ENCODE results near the gene MED28.
A peak's percentile ranks its signal among the peaks of the same experiment; 100 is the strongest.
"Not testable (repeated sequence)": the region's sequence is repeated elsewhere in the genome, so short reads cannot be mapped to it uniquely, and the experiment has no call there.

MED28 gene

GRCh38 chr4:17654701-17655100 is 40.3 kb downstream of the MED28 start:
- intact Hi-C loops (cut with DNase I): no loop called here
- no peak for DNase-seq

- intact Hi-C loops (cut with DNase I): no loop called here
- DNase-seq: no peak
These were observed 42.6 kb downstream of the MED28 start for GRCh38 chr4:17657090-17657489.

- no peak for DNase-seq
- intact Hi-C loops (cut with DNase I): no loop called here
These were observed 43.4 kb downstream of the MED28 start for GRCh38 chr4:17657849-17658248.

- intact Hi-C loops (cut with DNase I); DNase-seq: not testable (repeated sequence)
These were observed 44.8 kb downstream of the MED28 start for GRCh38 chr4:17659196-17659595.

GRCh38 chr4:17662694-17663093 is 48.3 kb downstream of the MED28 start:
- intact Hi-C loops (cut with DNase I): no loop called here
- no peak for DNase-seq

- DNase-seq: no peak
- intact Hi-C loops (cut with DNase I): no loop called here
These were observed 50.3 kb downstream of the MED28 start for GRCh38 chr4:17664755-17665154.

GRCh38 chr4:17665346-17665745 is 50.9 kb downstream of the MED28 start:
- no peak for DNase-seq
- intact Hi-C loops (cut with DNase I): no loop called here

- intact Hi-C loops (cut with DNase I): no loop called here
- DNase-seq: no peak
These were observed 51.4 kb downstream of the MED28 start for GRCh38 chr4:17665852-17666251.

- intact Hi-C loops (cut with DNase I): no loop called here
- no peak for DNase-seq
These were observed 52.8 kb downstream of the MED28 start for GRCh38 chr4:17667253-17667652.

GRCh38 chr4:17667653-17668201 is 53.3 kb downstream of the MED28 start:
- intact Hi-C loops (cut with DNase I): no loop called here
- DNase-seq: no peak

- intact Hi-C loops (cut with DNase I): no loop called here
- no peak for DNase-seq
These were observed 56.0 kb downstream of the MED28 start for GRCh38 chr4:17670423-17670822.

GRCh38 chr4:17680559-17681280 is 66.3 kb downstream of the MED28 start:
- peak in 10 of 42 donors; percentile 12 to 67 (median 29) for DNase-seq
- intact Hi-C loops (cut with DNase I): no loop called here

GRCh38 chr4:17681281-17682221 is 67.1 kb downstream of the MED28 start:
- intact Hi-C loops (cut with DNase I): no loop called here
- DNase-seq: no peak

GRCh38 chr4:17682222-17682566 is 67.8 kb downstream of the MED28 start:
- no peak for DNase-seq
- intact Hi-C loops (cut with DNase I): no loop called here
